Tibial nerve (tissue), 4 donors: ENCODE measurements around the gene OGFR. TPM values are rescaled to one million over a fixed set of nuclear protein-coding genes. Genes with fewer than 3 reads are reported as not detected.

ENCODE experiments used
- DNase-seq, 2 donors: peaks; one replicate each; pipeline ENCODE4 v3.0.0-alpha.2; 2019; ENCODE audit warnings: low spot score in 2 of 2
- H3K27ac ChIP-seq, 4 donors: fragments of 200-600 bp; sonication (generic) in 3 of 4; one replicate each; pipeline ENCODE4 v1.5.1; 2017 to 2019; ENCODE audit warnings: mild to moderate bottlenecking in 1 of 4
- H3K27me3 ChIP-seq, 2 donors: fragments of 200-600 bp; sonication (generic) in 1 of 2; one replicate each; pipeline versions ENCODE4 v1.5.1 to v1.6.0; 2017 to 2019
- H3K36me3 ChIP-seq, 3 donors: fragments of 200-600 bp; sonication (generic); one replicate each; pipeline ENCODE4 v1.5.1; 2018 to 2019
- H3K4me1 ChIP-seq, 4 donors: fragments of 200-600 bp; sonication (generic) in 3 of 4; one replicate each; pipeline ENCODE4 v1.5.1; 2017 to 2019
- H3K4me3 ChIP-seq, 4 donors: fragments of 200-600 bp; sonication (generic) in 3 of 4; one replicate each; pipeline ENCODE4 v1.5.1; 2017 to 2019; ENCODE audit warnings: mild to moderate bottlenecking in 1 of 4, moderate library complexity in 1 of 4
- H3K9me3 ChIP-seq, 4 donors: fragments of 200-600 bp; sonication (generic) in 3 of 4; one replicate each; pipeline ENCODE4 v1.5.1; 2017 to 2019
- CTCF ChIP-seq, 5 experiments: fragments of 200-600 bp in 3 of 5; fragments of 450-650 bp in 2 of 5; sonication (generic) in 3 of 5; IDR thresholded peaks; one replicate each; pipeline ENCODE4 v1.5.1; 2016 to 2019; ENCODE audit warnings: antibody characterized with exemption in 5 of 5, mild to moderate bottlenecking in 3 of 5, moderate library complexity in 2 of 5
- EP300 ChIP-seq, 2 donors: sonication (generic); formaldehyde crosslinking; IDR thresholded peaks; one replicate each; pipeline ENCODE4 v1.6.1; 2017; ENCODE audit warnings: antibody characterized with exemption in 2 of 2, mild to moderate bottlenecking in 1 of 2
- POLR2A ChIP-seq, 2 donors: fragments of 450-650 bp; IDR thresholded peaks; one replicate each; pipeline ENCODE4 v1.6.1; 2017; ENCODE audit warnings: antibody characterized with exemption in 2 of 2, mild to moderate bottlenecking in 2 of 2, moderate library complexity in 2 of 2
- WGBS, 2 donors: methylation state at CpG; one replicate each; pipeline ENCODE4 v1.1.5; 2018; 5-methylcytosine and 5-hydroxymethylcytosine counted together
- total RNA-seq, 4 donors: library from RNA; depleted of rRNA; stranded (reverse); fragments of >200 nt; gene quantifications; one replicate each; pipeline ENCODE4 v1.1.0, GENCODE V29; 2016

OGFR gene
- total RNA-seq, 4 donors from 2014 or later, result 67.1 to 108 (median 80.8) TPM

- no peaks in the 10 kb centered on the region for H3K9me3 ChIP-seq
- no peaks in the 10 kb centered on the region for H3K27me3 ChIP-seq
- DNase-seq, result no peak
- H3K27ac ChIP-seq, result no peak overlapping the region
- 94% methylated on average over 8 of the region's 8 CpGs for WGBS, 2 donors
- no peak overlapping the region for H3K4me3 ChIP-seq
- no peak for TF ChIP-seq CTCF (IDR thresholded peaks at IDR 0.05)
- no peak for TF ChIP-seq POLR2A (IDR thresholded peaks at IDR 0.05)
- no peak for TF ChIP-seq EP300 (IDR thresholded peaks at IDR 0.05)
- peaks cover 0 to 12% (median 0%) of the 10 kb centered on the region in 4 donors for H3K4me1 ChIP-seq
- peaks cover 0 to 56% (median 0%) of the 10 kb centered on the region in 3 donors for H3K36me3 ChIP-seq
These were observed 34.6 kb downstream of the OGFR start for GRCh38 chr20:62839261-62839660.

- TF ChIP-seq POLR2A (IDR thresholded peaks at IDR 0.05) (no peak), EP300 (IDR thresholded peaks at IDR 0.05) (no peak), CTCF (IDR thresholded peaks at IDR 0.05) (no peak)
- Histone ChIP-seq H3K4me3 (no peak overlapping the region), H3K9me3 (no peaks in the 10 kb centered on the region), H3K36me3 (peaks cover 0 to 56% (median 0%) of the 10 kb centered on the region in 3 donors), H3K4me1 (peaks cover 0 to 12% (median 0%) of the 10 kb centered on the region in 4 donors), H3K27ac (no peak overlapping the region), H3K27me3 (no peaks in the 10 kb centered on the region)
- 88 to 90% methylated on average over 11 of the region's 11 CpGs for WGBS, 2 donors
- DNase-seq, result no peak
These were observed 35.2 kb downstream of the OGFR start for GRCh38 chr20:62839816-62840215.

- no peaks in the 10 kb centered on the region for H3K9me3 ChIP-seq
- TF ChIP-seq CTCF (IDR thresholded peaks at IDR 0.05), result no peak
- TF ChIP-seq EP300 (IDR thresholded peaks at IDR 0.05), result no peak
- TF ChIP-seq POLR2A (IDR thresholded peaks at IDR 0.05), result no peak
- H3K27ac ChIP-seq, result no peak overlapping the region
- no peaks in the 10 kb centered on the region for H3K27me3 ChIP-seq
- peaks cover 0 to 62% (median 0%) of the 10 kb centered on the region in 3 donors for H3K36me3 ChIP-seq
- DNase-seq, result no peak
- peaks cover 0 to 12% (median 0%) of the 10 kb centered on the region in 4 donors for H3K4me1 ChIP-seq
- WGBS, 2 donors, result 74 to 80% methylated on average over 41 to 45 of the region's 45 CpGs
- no peak overlapping the region for H3K4me3 ChIP-seq
These were observed 35.9 kb downstream of the OGFR start for GRCh38 chr20:62840244-62841197.

GRCh38 chr20:62841705-62842212 lies 37.1 kb downstream of the OGFR start:
- Histone ChIP-seq H3K4me3 (no peak overlapping the region), H3K9me3 (no peaks in the 10 kb centered on the region), H3K27ac (no peak overlapping the region), H3K27me3 (no peaks in the 10 kb centered on the region), H3K4me1 (peaks cover 0 to 8% (median 0%) of the 10 kb centered on the region in 4 donors), H3K36me3 (peaks cover 0 to 54% (median 0%) of the 10 kb centered on the region in 3 donors)
- WGBS, 2 donors, result 74 to 75% methylated on average over 16 of the region's 16 CpGs
- no peak for DNase-seq
- TF ChIP-seq CTCF (IDR thresholded peaks at IDR 0.05), result no peak
- no peak for TF ChIP-seq EP300 (IDR thresholded peaks at IDR 0.05)
- no peak for TF ChIP-seq POLR2A (IDR thresholded peaks at IDR 0.05)

GRCh38 chr20:62843656-62844055 lies 39.0 kb downstream of the OGFR start:
- peaks cover 0 to 40% (median 0%) of the 10 kb centered on the region in 3 donors for H3K36me3 ChIP-seq
- no peak for DNase-seq
- no peak overlapping the region for H3K27ac ChIP-seq
- H3K4me3 ChIP-seq, result no peak overlapping the region
- 92 to 96% methylated on average over 10 of the region's 10 CpGs for WGBS, 2 donors
- no peaks in the 10 kb centered on the region for H3K27me3 ChIP-seq
- no peaks in the 10 kb centered on the region for H3K9me3 ChIP-seq
- no peak for TF ChIP-seq CTCF (IDR thresholded peaks at IDR 0.05)
- TF ChIP-seq POLR2A (IDR thresholded peaks at IDR 0.05), result no peak
- no peak for TF ChIP-seq EP300 (IDR thresholded peaks at IDR 0.05)
- peaks cover 0 to 14% (median 0%) of the 10 kb centered on the region in 4 donors for H3K4me1 ChIP-seq
